Subcutaneous abdominal adipose tissue (tissue), 5 donors: Measurements from ENCODE around the gene MYO3B.

Experiments used
- H3K27ac ChIP-seq: one replicate; pipeline ENCODE4 v1.7.0; 2013; ENCODE audit warnings: low read depth, mild to moderate bottlenecking, inconsistent platforms, low read length, moderate library complexity
- H3K27me3 ChIP-seq, 5 donors: one replicate each; pipeline ENCODE4 v1.7.0; 2013; ENCODE audit warnings: low read length in 5 of 5, inconsistent platforms in 1 of 5; ENCODE audit not compliant: control insufficient read depth in 5 of 5, insufficient read depth in 4 of 5
- H3K36me3 ChIP-seq, 5 donors: one replicate each; pipeline ENCODE4 v1.7.0; 2013; ENCODE audit warnings: low read length in 5 of 5; ENCODE audit not compliant: control insufficient read depth in 5 of 5, insufficient read depth in 5 of 5
- H3K4me1 ChIP-seq, 5 donors: one replicate each; pipeline ENCODE4 v1.7.0; 2013; ENCODE audit warnings: low read length in 5 of 5, mild to moderate bottlenecking in 3 of 5, moderate library complexity in 1 of 5; ENCODE audit not compliant: control insufficient read depth in 5 of 5, insufficient read depth in 5 of 5
- H3K4me3 ChIP-seq, 5 donors: one replicate each; pipeline ENCODE4 v1.7.0; 2013; ENCODE audit warnings: low read length in 5 of 5, low read depth in 1 of 5
- H3K9ac ChIP-seq, 5 donors: one replicate each; pipeline ENCODE4 v1.7.0; 2013; ENCODE audit warnings: low read length in 5 of 5, mild to moderate bottlenecking in 4 of 5, moderate library complexity in 3 of 5
- H3K9me3 ChIP-seq, 5 donors: one replicate each; pipeline ENCODE4 v1.7.0; 2013; ENCODE audit warnings: low read length in 5 of 5; ENCODE audit not compliant: control insufficient read depth in 5 of 5
- donor health status: healthy.
- donor health status: healthy.
- donor health status: healthy.
- donor health status: healthy.
- donor health status: healthy.

The MYO3B gene

DNA sequence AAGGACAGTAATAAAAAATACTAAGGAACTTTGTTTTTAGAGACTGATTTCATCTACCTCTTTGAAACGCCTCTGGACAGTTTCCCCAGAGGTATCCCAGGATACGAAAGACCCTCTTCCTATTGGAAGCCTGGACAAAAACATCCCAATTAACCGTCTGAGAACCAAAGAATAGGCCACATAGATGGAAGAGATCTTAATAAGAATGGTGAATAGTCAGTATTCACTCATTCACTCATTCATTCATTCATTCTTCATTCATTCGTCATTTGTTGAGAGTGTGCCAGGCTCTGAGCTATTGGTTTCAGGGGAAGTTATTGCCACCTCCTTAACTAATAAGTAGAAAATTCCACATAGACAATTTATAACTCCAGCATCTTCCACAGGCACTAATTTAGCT, 464.0 kb downstream of the MYO3B start:
- H3K27me3 ChIP-seq, result no peaks in the 10 kb centered on the region
- H3K4me1 ChIP-seq, result no peaks in the 10 kb centered on the region
- H3K4me3 ChIP-seq, result no peak overlapping the region
- H3K27ac ChIP-seq, result no peak overlapping the region
- no peak overlapping the region for H3K9ac ChIP-seq
- no peaks in the 10 kb centered on the region for H3K9me3 ChIP-seq
- H3K36me3 ChIP-seq, result no peaks in the 10 kb centered on the region

DNA sequence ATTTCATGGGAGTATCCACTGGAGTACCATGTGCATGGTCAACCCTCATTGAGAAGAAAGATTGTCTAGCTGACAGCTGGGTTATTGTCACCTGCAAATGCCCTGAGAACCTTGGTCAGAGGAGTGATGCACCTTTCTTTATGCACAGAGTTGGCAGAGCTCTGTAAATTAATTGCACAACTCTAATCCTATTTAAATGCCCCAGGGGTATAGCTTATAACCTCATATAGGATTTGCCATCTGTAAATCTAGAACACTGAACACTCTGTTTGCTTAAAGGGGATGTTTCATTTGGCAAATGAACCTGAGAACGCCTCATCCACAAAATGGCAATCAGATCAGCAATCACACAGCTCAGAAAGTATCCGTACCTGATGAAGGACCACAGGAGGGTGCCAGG, 465.4 kb downstream of the MYO3B start:
- H3K4me1 ChIP-seq, result no peaks in the 10 kb centered on the region
- H3K36me3 ChIP-seq, result no peaks in the 10 kb centered on the region
- no peak overlapping the region for H3K4me3 ChIP-seq
- H3K27ac ChIP-seq, result no peak overlapping the region
- H3K27me3 ChIP-seq, result no peaks in the 10 kb centered on the region
- H3K9me3 ChIP-seq, result no peaks in the 10 kb centered on the region
- no peak overlapping the region for H3K9ac ChIP-seq

DNA sequence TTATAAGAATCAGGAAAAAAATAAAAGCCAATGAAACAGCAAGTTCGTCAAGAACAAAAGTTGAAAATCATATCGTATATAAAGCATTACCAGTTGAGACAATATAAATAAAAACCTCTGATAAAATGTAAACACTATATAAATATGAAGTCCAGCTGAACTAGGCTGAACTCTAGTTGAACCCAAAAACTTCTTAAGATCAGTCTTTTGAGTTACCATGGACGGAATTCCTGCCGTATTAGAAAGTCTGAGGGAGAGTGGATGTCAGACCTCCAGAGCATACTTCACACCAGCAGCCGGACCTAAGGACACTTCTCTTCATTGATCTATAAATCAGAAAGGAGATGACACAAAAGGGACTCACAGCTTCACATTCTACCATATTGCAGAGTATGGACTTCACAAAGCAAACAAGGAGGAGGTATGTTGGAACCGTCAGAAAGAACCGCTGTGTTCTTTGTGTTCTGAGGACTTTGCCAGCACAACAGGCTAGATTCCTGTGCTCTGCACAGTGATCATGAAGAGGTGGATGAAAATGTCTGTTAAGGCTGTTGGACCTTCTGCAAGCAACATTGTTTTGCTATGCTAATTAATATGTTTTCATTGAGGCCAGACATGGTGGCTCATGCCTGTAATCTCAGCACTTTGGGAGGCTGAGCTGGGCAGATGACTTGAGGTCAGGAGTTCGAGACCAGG, 469.9 kb downstream of the MYO3B start:
- H3K9ac ChIP-seq, result no peak overlapping the region
- no peak overlapping the region for H3K27ac ChIP-seq
- H3K27me3 ChIP-seq, result no peaks in the 10 kb centered on the region
- H3K4me1 ChIP-seq, result no peaks in the 10 kb centered on the region
- H3K4me3 ChIP-seq, result no peak overlapping the region
- H3K9me3 ChIP-seq, result no peaks in the 10 kb centered on the region
- H3K36me3 ChIP-seq, result no peaks in the 10 kb centered on the region

DNA sequence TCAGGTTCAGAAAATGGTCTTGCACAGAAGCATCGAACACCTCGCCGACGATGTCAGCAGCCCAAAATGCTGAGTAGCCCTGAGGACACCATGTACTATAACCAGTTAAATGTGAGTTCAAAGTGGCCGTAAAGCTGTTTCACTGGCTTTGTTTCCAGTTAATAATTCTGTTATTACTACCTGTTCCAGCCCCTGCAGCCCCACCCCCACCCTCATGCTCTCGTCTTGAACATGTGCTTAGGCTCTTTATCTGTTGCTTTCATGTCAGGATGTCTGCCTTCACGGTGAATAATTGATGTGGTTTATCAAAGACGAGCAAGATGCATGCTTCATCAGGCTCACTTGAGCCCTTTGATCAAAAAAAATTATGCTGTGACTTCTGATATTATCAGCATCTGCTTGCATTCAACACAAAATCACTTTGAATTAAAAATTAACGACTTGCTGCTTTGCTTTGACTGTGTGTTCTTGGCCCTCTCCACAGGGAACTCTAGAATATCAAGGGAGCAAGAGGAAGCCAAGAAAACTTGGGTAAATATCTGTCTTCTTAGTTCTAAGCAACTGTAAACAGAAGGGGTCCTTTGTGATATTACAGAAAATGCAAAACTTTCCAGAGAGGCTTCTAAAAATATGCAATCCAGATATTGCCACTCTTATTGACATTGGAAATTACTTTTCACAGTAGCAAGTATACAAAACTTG, 473.8 kb downstream of the MYO3B start:
- no peaks in the 10 kb centered on the region for H3K4me1 ChIP-seq
- no peaks in the 10 kb centered on the region for H3K36me3 ChIP-seq
- H3K9me3 ChIP-seq, result no peaks in the 10 kb centered on the region
- H3K27ac ChIP-seq, result no peak overlapping the region
- no peak overlapping the region for H3K4me3 ChIP-seq
- H3K9ac ChIP-seq, result no peak overlapping the region
- no peaks in the 10 kb centered on the region for H3K27me3 ChIP-seq

DNA sequence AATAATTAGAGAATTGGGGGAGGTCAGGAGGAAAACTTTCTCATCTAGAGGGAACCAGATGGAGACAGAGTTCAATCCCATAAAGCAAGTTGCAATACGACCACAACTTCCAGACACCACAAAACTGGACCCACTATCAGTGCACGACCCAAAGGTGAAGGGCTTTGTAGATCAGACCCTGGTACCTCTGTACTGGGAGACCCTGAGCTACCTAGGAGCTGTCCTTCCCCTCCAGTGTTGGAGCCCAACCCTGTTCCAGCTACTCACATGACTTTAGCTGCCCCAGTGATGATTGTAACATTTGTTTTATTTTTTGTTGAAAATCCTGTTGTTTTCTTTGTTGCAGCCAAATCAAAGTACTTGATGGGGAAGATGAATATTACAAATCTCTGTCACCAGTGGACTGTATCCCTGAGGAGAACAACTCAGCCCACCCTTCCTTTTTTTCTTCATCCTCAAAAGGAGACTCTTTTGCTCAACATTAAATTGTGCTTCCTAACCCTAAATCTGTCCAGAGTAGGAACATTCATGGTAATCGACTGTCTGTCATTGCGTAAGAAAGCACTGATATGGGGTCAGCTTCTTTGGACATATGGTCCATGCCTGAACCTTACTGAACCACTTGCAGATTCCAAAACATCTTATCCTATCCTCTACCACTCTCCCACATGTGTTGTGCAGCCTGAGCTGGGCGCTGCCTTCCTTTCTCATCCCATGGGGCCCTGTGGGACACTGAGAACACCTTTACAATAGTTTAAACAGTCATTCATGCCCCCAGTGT, 474.9 kb downstream of the MYO3B start:
- Histone ChIP-seq H3K27ac (no peak overlapping the region), H3K9ac (no peak overlapping the region), H3K27me3 (no peaks in the 10 kb centered on the region)

DNA sequence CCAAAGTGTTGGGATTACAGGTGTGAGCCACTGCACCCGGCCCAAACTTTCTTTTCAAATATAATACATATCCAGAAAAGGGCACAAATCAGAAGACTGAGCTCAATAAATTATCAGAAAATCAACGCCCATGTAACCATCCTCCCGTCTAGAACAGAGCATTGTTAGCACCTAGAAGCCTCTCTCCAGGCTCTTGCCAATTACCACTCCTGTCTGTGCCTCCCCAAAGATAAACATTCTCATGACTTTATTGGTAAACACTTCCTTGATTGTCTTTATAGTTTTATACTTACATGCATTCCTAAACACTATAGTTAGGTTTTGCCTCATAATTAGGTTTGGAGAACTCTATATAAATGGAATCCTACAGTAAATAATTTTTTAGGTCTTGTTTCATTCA, 478.7 kb downstream of the MYO3B start:
- H3K4me1 ChIP-seq, result no peaks in the 10 kb centered on the region
- H3K27me3 ChIP-seq, result no peaks in the 10 kb centered on the region
- H3K9me3 ChIP-seq, result no peaks in the 10 kb centered on the region
- H3K36me3 ChIP-seq, result no peaks in the 10 kb centered on the region
- H3K9ac ChIP-seq, result no peak overlapping the region
- no peak overlapping the region for H3K27ac ChIP-seq
- H3K4me3 ChIP-seq, result no peak overlapping the region

More for the DNA sequence above, 474.9 kb downstream of the MYO3B start:
- Histone ChIP-seq H3K9me3 (no peaks in the 10 kb centered on the region), H3K4me1 (no peaks in the 10 kb centered on the region), H3K4me3 (no peak overlapping the region), H3K36me3 (no peaks in the 10 kb centered on the region)

DNA sequence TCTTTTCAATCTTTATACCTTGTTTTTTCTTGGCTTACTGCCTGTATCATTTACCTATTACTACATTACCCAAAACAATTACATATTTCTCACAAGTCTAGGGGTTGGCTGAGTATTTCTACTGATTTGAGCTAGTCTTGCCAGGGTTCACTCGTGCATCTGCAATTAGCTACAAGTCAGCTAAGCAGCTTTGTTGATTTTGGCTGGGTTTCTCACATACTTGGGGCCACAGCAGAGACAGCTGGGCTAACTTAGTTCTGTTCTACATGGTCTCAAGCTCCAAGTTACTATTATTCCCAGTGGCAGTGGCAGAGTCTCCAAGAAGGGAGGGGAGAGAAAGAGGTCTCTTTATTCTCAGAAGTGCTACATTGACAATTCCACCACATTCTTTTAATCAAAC, 482.5 kb downstream of the MYO3B start:
- H3K9me3 ChIP-seq, result no peaks in the 10 kb centered on the region
- H3K9ac ChIP-seq, result no peak overlapping the region
- H3K27ac ChIP-seq, result no peak overlapping the region
- no peaks in the 10 kb centered on the region for H3K4me1 ChIP-seq
- H3K27me3 ChIP-seq, result peaks cover 0 to 3% (median 0%) of the 10 kb centered on the region in 5 donors
- no peaks in the 10 kb centered on the region for H3K36me3 ChIP-seq
- no peak overlapping the region for H3K4me3 ChIP-seq

DNA sequence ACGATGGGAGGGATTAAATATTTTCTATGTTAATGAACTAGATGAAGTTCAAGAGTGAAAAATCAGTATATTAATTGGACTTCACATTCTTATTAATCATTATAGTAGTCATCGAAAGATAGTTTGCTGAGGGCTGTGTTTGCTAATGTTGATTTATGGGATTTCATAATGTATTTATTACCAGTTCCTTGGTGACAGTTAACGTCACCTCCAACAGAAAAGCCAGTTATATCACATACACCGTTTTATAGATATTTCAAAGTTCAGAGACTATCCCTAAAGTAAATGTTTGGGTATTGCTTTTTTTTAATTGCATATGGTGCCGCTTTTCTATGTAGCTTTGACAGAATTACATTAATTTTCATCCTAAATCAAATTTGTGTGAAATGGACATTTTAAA, 487.8 kb downstream of the MYO3B start:
- Histone ChIP-seq H3K27ac (no peak overlapping the region), H3K9me3 (no peaks in the 10 kb centered on the region), H3K27me3 (peaks cover 0 to 3% (median 0%) of the 10 kb centered on the region in 5 donors), H3K4me3 (no peak overlapping the region), H3K36me3 (no peaks in the 10 kb centered on the region), H3K4me1 (no peaks in the 10 kb centered on the region), H3K9ac (no peak overlapping the region)

DNA sequence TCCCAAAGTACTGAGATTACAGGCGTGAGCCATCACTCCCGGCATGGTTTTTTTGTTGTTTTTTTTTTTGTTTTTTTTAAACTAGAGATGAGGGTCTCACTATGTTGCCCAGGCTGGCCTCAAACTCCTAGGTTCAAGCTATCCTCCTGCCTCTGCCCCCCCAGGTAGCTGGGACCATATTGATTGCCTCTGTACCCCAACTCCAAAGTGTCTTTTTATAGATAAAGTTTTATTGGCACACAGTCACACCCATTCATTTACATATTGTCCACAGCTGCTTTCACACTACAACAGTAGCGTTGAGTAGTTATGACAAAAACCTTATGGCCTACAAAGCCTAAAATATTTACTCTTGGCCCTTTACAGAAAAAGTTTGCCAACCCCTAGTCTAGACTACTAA, 492.0 kb downstream of the MYO3B start:
- Histone ChIP-seq H3K27ac (no peak overlapping the region), H3K27me3 (no peaks in the 10 kb centered on the region), H3K9ac (no peak overlapping the region), H3K4me1 (no peaks in the 10 kb centered on the region), H3K9me3 (no peaks in the 10 kb centered on the region), H3K4me3 (no peak overlapping the region), H3K36me3 (no peaks in the 10 kb centered on the region)

DNA sequence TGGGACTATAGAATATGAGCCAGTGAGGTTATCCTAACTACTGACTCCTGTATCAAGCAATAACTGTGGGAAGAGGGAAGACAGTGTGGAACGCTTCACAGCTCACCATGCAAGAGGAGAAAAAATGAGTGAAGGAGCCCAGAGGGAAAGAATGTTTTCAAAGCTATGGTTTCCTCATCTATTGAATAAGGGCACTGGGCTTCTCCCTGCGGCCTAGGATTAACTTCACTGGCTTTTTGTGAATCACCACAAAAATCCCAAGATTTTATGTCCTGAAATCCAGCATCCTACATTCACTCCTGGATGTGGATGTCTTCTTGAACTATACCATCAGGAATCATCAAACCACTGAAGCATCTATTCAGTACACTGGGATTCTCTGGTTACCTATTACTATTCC, 492.7 kb downstream of the MYO3B start:
- no peaks in the 10 kb centered on the region for H3K36me3 ChIP-seq
- H3K27me3 ChIP-seq, result no peaks in the 10 kb centered on the region
- no peaks in the 10 kb centered on the region for H3K4me1 ChIP-seq

More for the DNA sequence above, 492.7 kb downstream of the MYO3B start:
- Histone ChIP-seq H3K27ac (no peak overlapping the region), H3K4me3 (no peak overlapping the region), H3K9ac (no peak overlapping the region), H3K9me3 (no peaks in the 10 kb centered on the region)
